ENCODE data around the gene GNB4. TPM values are rescaled to one million over a fixed set of nuclear protein-coding genes. Genes with fewer than 3 reads are reported as not detected.
A peak's percentile ranks its signal among the peaks of the same experiment; 100 is the strongest.

The GNB4 gene
- total and polyA plus RNA-seq, 10 of the 15 experiments (the other 5 are each of a cell fraction or from before 2014, with no cell fraction given) = 0.14 to 3.4 (median 1.8) TPM

- in situ Hi-C loops (cut with MboI) = no loop called here
- ChIA-PET RAD21 (ENCODE audit: unreplicated experiment) (interaction anchor here (1.4 kb wide), 1 partner anchor 14 kb away, joined by 6 read pairs; no protein-coding TSS in a partner anchor), SMC1A (ENCODE audit: uncharacterized antibody, unreplicated experiment) (interaction anchor here (1.3 to 1.6 kb wide), 4 partner anchors 12 to 42 kb away, joined by 3 to 6 read pairs (median 6); no protein-coding TSS in a partner anchor), CTCF (interaction anchor here (1.5 kb wide), 1 partner anchor 42 kb away, joined by 3 read pairs; no protein-coding TSS in a partner anchor), POLR2A (interaction anchor here (0.7 kb wide), 1 partner anchor 17 kb away, joined by 3 read pairs; no protein-coding TSS in a partner anchor)
- Histone ChIP-seq H3K27me3 (replicated peaks in 1 of 2; ENCODE audit: control insufficient read depth in 2 of 2, insufficient read depth in 2 of 2, low read length in 1 of 2) (no peaks in the 10 kb centered on the region), H3K4me3 (no peak overlapping the region), H3K9me3 (replicated peaks; ENCODE audit: control insufficient read depth, insufficient read depth, low read length) (no peaks in the 10 kb centered on the region), H3K4me1 (ENCODE audit: control insufficient read depth, insufficient read depth, low read length) (no peaks in the 10 kb centered on the region), H4K20me1 (ENCODE audit: control insufficient read depth, insufficient read depth) (no peaks in the 10 kb centered on the region), H3K9ac (ENCODE audit: control insufficient read depth, insufficient read depth, low read length) (no peak overlapping the region), H3K79me2 (ENCODE audit: control insufficient read depth, insufficient read depth, low read length) (no peaks in the 10 kb centered on the region), H3K4me2 (ENCODE audit: control insufficient read depth, insufficient read depth) (no peak overlapping the region), H3K27ac (ENCODE audit: control insufficient read depth, insufficient read depth) (no peak overlapping the region), H3K36me3 (ENCODE audit: control insufficient read depth in 2 of 2, insufficient read depth in 2 of 2, low read length in 1 of 2) (peaks cover 6 to 36% of the 10 kb centered on the region in 2 experiments), H2AFZ (ENCODE audit: control insufficient read depth, low read depth, low read length) (no peak overlapping the region)
- BruUV-seq (replicated peaks) = no TSS peak
- DNase-seq (ENCODE audit: low read depth, low spot score) (no peak), ATAC-seq (no peak), FAIRE-seq (no peak)
- TF ChIP-seq NRF1 (conservative IDR thresholded peaks at IDR 0.05; ENCODE audit: low read depth, low read length) = no peak
- no peak for TF ChIP-seq CHD1 (IDR thresholded peaks at IDR 0.05; ENCODE audit: low read depth, low read length)
- TF ChIP-seq EED (IDR thresholded peaks at IDR 0.05; ENCODE audit: low read depth) = no peak
- TF ChIP-seq IKZF1 (conservative IDR thresholded peaks at IDR 0.05) = no peak
- intact Hi-C loops (cut with micrococcal nuclease; ENCODE audit: unreplicated experiment) = no loop called here
- 96% methylated on average over 5 of the region's 5 CpGs for WGBS (ENCODE audit: insufficient coverage, insufficient replicate concordance, low lambda C conversion rate, missing lambda C conversion rate)
Observed at GRCh38 chr3:179363332-179363731, 87.9 kb downstream of the GNB4 start.

- no peaks in the 10 kb centered on the region for H3K9me3 ChIP-seq (replicated peaks; ENCODE audit: control insufficient read depth, insufficient read depth, low read length)
- ChIA-PET CTCF (no interaction called here), SMC1A (ENCODE audit: uncharacterized antibody, unreplicated experiment) (interaction anchor here (1.7 kb wide), 1 partner anchor 25 kb away, joined by 6 read pairs; no protein-coding TSS in a partner anchor), RAD21 (ENCODE audit: unreplicated experiment) (no interaction called here), POLR2A (no interaction called here)
- intact Hi-C loops (cut with micrococcal nuclease; ENCODE audit: unreplicated experiment) (no loop called here), in situ Hi-C loops (cut with MboI) (no loop called here)
- H3K4me2 ChIP-seq (ENCODE audit: control insufficient read depth, insufficient read depth) = peak overlapping the region; percentile 13; the same call in 1 of the 2 replicates
- no peak overlapping the region for H3K9ac ChIP-seq (ENCODE audit: control insufficient read depth, insufficient read depth, low read length)
- FAIRE-seq (no peak), ATAC-seq (no peak), DNase-seq (ENCODE audit: low read depth, low spot score) (no peak)
- H3K27ac ChIP-seq (ENCODE audit: control insufficient read depth, insufficient read depth) = no peak overlapping the region
- no peaks in the 10 kb centered on the region; the same call in 1 of the 2 replicates for H3K4me1 ChIP-seq (ENCODE audit: control insufficient read depth, insufficient read depth, low read length)
- no peaks in the 10 kb centered on the region for H3K27me3 ChIP-seq (replicated peaks in 1 of 2; ENCODE audit: control insufficient read depth in 2 of 2, insufficient read depth in 2 of 2, low read length in 1 of 2)
- peaks cover 6 to 58% of the 10 kb centered on the region in 2 experiments for H3K36me3 ChIP-seq (ENCODE audit: control insufficient read depth in 2 of 2, insufficient read depth in 2 of 2, low read length in 1 of 2)
- H3K79me2 ChIP-seq (ENCODE audit: control insufficient read depth, insufficient read depth, low read length) = peaks cover 41% of the 10 kb centered on the region
- no TSS peak for BruUV-seq (replicated peaks)
- H2AFZ ChIP-seq (ENCODE audit: control insufficient read depth, low read depth, low read length) = no peak overlapping the region
- no peak overlapping the region for H3K4me3 ChIP-seq
- H4K20me1 ChIP-seq (ENCODE audit: control insufficient read depth, insufficient read depth) = peaks cover 4% of the 10 kb centered on the region; the same call in 1 of the 2 replicates
- TF ChIP-seq CEBPB (IDR thresholded peaks at IDR 0.05; ENCODE audit: borderline replicate concordance in 1 of 2, low read depth in 2 of 2, low read length in 2 of 2) (no peak), NFIC (IDR thresholded peaks at IDR 0.05; ENCODE audit: low read depth, low read length) (no peak), HDGF (IDR thresholded peaks at IDR 0.05) (no peak), ASH2L (IDR thresholded peaks at IDR 0.05; ENCODE audit: borderline replicate concordance, low read depth) (no peak), NFXL1 (IDR thresholded peaks at IDR 0.05; ENCODE audit: borderline replicate concordance) (no peak), PAX5 (IDR thresholded peaks at IDR 0.05; ENCODE audit: borderline replicate concordance, low read depth, low read length) (no peak), TBL1XR1 (IDR thresholded peaks at IDR 0.05; ENCODE audit: low read depth, low read length) (no peak), ZNF274 (IDR thresholded peaks at IDR 0.05; ENCODE audit: insufficient read depth, insufficient read length) (no peak), CBFB (IDR thresholded peaks at IDR 0.05; ENCODE audit: low read depth) (no peak), TCF12 (IDR thresholded peaks at IDR 0.05; ENCODE audit: low read depth, low read length) (no peak), CEBPZ (IDR thresholded peaks at IDR 0.05; ENCODE audit: low read depth, low read length) (no peak), KDM1A (IDR thresholded peaks at IDR 0.05; ENCODE audit: borderline replicate concordance) (no peak)
- 100% methylated on average over 1 of the region's 1 CpG for WGBS (ENCODE audit: insufficient coverage, insufficient replicate concordance, low lambda C conversion rate, missing lambda C conversion rate)
Observed at GRCh38 chr3:179355996-179356395, 95.3 kb downstream of the GNB4 start.

Measured in GM12878 (cell line).